Mesenchymal stem cell (in vitro differentiated cells and primary cell): ENCODE measurements around the gene CAMK4.

Experiments
- DNase-seq: peaks from one replicate; pipeline ENCODE4 v3.0.0-alpha.2; 2013
- H2AFZ ChIP-seq: one replicate; pipeline ENCODE4 v1.6.1; 2013; ENCODE audit warnings: low read depth, mild to moderate bottlenecking, control low read depth, inconsistent platforms, low read length, moderate library complexity
- H2AK5ac ChIP-seq: 2 replicates; pipeline ENCODE4 v1.6.1; 2013; ENCODE audit warnings: low read length, moderate library complexity, mild to moderate bottlenecking, inconsistent platforms; ENCODE audit not compliant: severe bottlenecking
- H2BK120ac ChIP-seq: one replicate; pipeline ENCODE4 v1.6.1; 2013; ENCODE audit warnings: low read depth, mild to moderate bottlenecking, inconsistent platforms, low read length, moderate library complexity
- H2BK12ac ChIP-seq, 2 experiments: one replicate each; pipeline ENCODE4 v1.6.1; 2013; ENCODE audit warnings: inconsistent platforms in 2 of 2, low read length in 2 of 2, mild to moderate bottlenecking in 2 of 2, moderate library complexity in 2 of 2, control low read depth in 1 of 2
- H2BK15ac ChIP-seq: one replicate; pipeline ENCODE4 v1.6.1; 2013; ENCODE audit warnings: mild to moderate bottlenecking, low read depth, inconsistent platforms; ENCODE audit not compliant: poor library complexity, severe bottlenecking
- H2BK5ac ChIP-seq: 2 replicates; pipeline ENCODE4 v1.6.1; 2013; ENCODE audit warnings: low read depth, mild to moderate bottlenecking, low read length, control low read depth, inconsistent platforms; ENCODE audit not compliant: poor library complexity, severe bottlenecking
- H3K14ac ChIP-seq, 2 experiments: one replicate each; pipeline ENCODE4 v1.6.1; 2013; ENCODE audit warnings: inconsistent platforms in 2 of 2, low read length in 2 of 2, control low read depth in 1 of 2, mild to moderate bottlenecking in 1 of 2, moderate library complexity in 1 of 2
- H3K18ac ChIP-seq, 2 experiments: one replicate each; pipeline ENCODE4 v1.6.1; 2013; ENCODE audit warnings: inconsistent platforms in 2 of 2, low read length in 2 of 2, control low read depth in 1 of 2, low read depth in 1 of 2, mild to moderate bottlenecking in 1 of 2
- H3K23ac ChIP-seq, 2 experiments: one replicate each; pipeline ENCODE4 v1.6.1; 2013; ENCODE audit warnings: inconsistent platforms in 2 of 2, low read length in 2 of 2, mild to moderate bottlenecking in 2 of 2, moderate library complexity in 2 of 2, control low read depth in 1 of 2
- H3K27ac ChIP-seq: 2 replicates; pipeline ENCODE4 v1.5.1; 2013; ENCODE audit warnings: mild to moderate bottlenecking, moderate library complexity, low read length, control low read depth, inconsistent platforms; ENCODE audit not compliant: poor library complexity, severe bottlenecking
- H3K27me3 ChIP-seq, 2 experiments: 2 replicates each; pipeline versions ENCODE4 v1.6.1 to v1.7.0; 2013; ENCODE audit warnings: low read length in 2 of 2, mild to moderate bottlenecking in 2 of 2, moderate library complexity in 2 of 2, control low read depth in 1 of 2, inconsistent platforms in 1 of 2; ENCODE audit not compliant: control insufficient read depth in 1 of 2, insufficient read depth in 1 of 2
- H3K36me3 ChIP-seq, 2 experiments: 2 replicates each; pipeline versions ENCODE4 v1.6.1 to v1.7.0; 2013; ENCODE audit warnings: low read length in 2 of 2, control low read depth in 1 of 2, inconsistent platforms in 1 of 2, low read depth in 1 of 2, mild to moderate bottlenecking in 1 of 2; ENCODE audit not compliant: insufficient read depth in 2 of 2, control insufficient read depth in 1 of 2
- H3K4ac ChIP-seq, 2 experiments: one replicate each; pipeline ENCODE4 v1.6.1; 2013; ENCODE audit warnings: inconsistent platforms in 2 of 2, low read length in 2 of 2, mild to moderate bottlenecking in 2 of 2, moderate library complexity in 2 of 2, control low read depth in 1 of 2, low read depth in 1 of 2
- H3K4me1 ChIP-seq: 2 replicates; pipeline ENCODE4 v1.6.1; 2013; ENCODE audit warnings: low read depth, low read length, control low read depth; ENCODE audit not compliant: control insufficient read depth, insufficient read depth
- H3K4me2 ChIP-seq: 2 replicates; pipeline ENCODE4 v1.6.1; 2013; ENCODE audit warnings: low read length, mild to moderate bottlenecking, inconsistent platforms; ENCODE audit not compliant: poor library complexity, severe bottlenecking
- H3K4me3 ChIP-seq, 2 experiments: 2 replicates each; pipeline versions ENCODE4 v1.5.1 to v1.7.0; 2013; ENCODE audit warnings: low read length in 2 of 2, mild to moderate bottlenecking in 2 of 2, control low read depth in 1 of 2, low read depth in 1 of 2; ENCODE audit not compliant: insufficient read depth in 1 of 2
- H3K79me1 ChIP-seq: replicated peaks from 2 replicates; pipeline ENCODE4 v1.6.1; 2013; ENCODE audit warnings: mild to moderate bottlenecking, control low read depth, low read length, inconsistent platforms; ENCODE audit not compliant: poor library complexity, severe bottlenecking
- H3K9ac ChIP-seq: 2 replicates; pipeline ENCODE4 v1.7.0; 2013; ENCODE audit warnings: mild to moderate bottlenecking, low read length, moderate library complexity
- H3K9me3 ChIP-seq: 2 replicates; pipeline ENCODE4 v1.7.0; 2013; ENCODE audit warnings: mild to moderate bottlenecking, low read length; ENCODE audit not compliant: control insufficient read depth
- H4K8ac ChIP-seq: one replicate; pipeline ENCODE4 v1.6.1; 2013; ENCODE audit warnings: inconsistent platforms, mild to moderate bottlenecking, low read length, moderate library complexity
- H4K91ac ChIP-seq: one replicate; pipeline ENCODE4 v1.6.1; 2013; ENCODE audit warnings: mild to moderate bottlenecking, low read length, inconsistent platforms
- WGBS: methylation state at CpG from one replicate; pipeline ENCODE4 v1.1.7; 2013; ENCODE audit warnings: mixed read lengths; 5-methylcytosine and 5-hydroxymethylcytosine counted together

CAMK4 gene

GRCh38 chr5:111398013-111398412 lies 173.8 kb downstream of the CAMK4 start:
- Histone ChIP-seq H3K9me3 (peaks cover 3% of the 10 kb centered on the region), H3K14ac (no peak overlapping the region), H2BK5ac (no peak overlapping the region), H3K9ac (no peak overlapping the region), H2BK12ac (no peak overlapping the region), H3K4me3 (no peak overlapping the region), H2AFZ (no peak overlapping the region), H3K4ac (no peak overlapping the region), H3K4me2 (no peak overlapping the region), H4K8ac (no peak overlapping the region), H2BK15ac (no peak overlapping the region), H4K91ac (no peak overlapping the region), H3K36me3 (no peaks in the 10 kb centered on the region), H3K18ac (no peak overlapping the region), H3K23ac (no peak overlapping the region), H2AK5ac (no peak overlapping the region), H3K27ac (no peak overlapping the region), H3K79me1 (no peaks in the 10 kb centered on the region), H2BK120ac (no peak overlapping the region), H3K4me1 (no peaks in the 10 kb centered on the region), H3K27me3 (no peaks in the 10 kb centered on the region)
- no peak for DNase-seq
- 100% methylated on average over 2 of the region's 2 CpGs for WGBS

- DNase-seq = no peak
- WGBS = 86% methylated on average over 2 of the region's 2 CpGs
These were observed 174.9 kb downstream of the CAMK4 start for GRCh38 chr5:111399113-111399512.

GRCh38 chr5:111401906-111402305 lies 177.7 kb downstream of the CAMK4 start:
- H3K14ac ChIP-seq = no peak overlapping the region
- no peak overlapping the region for H4K8ac ChIP-seq

More at GRCh38 chr5:111399113-111399512, 174.9 kb downstream of the CAMK4 start:
- Histone ChIP-seq H2BK5ac (no peak overlapping the region), H3K4ac (no peak overlapping the region), H2BK12ac (no peak overlapping the region), H3K4me2 (no peak overlapping the region), H2BK15ac (no peak overlapping the region), H2AK5ac (no peak overlapping the region), H3K36me3 (no peaks in the 10 kb centered on the region), H3K4me1 (no peaks in the 10 kb centered on the region), H3K18ac (no peak overlapping the region), H3K4me3 (no peak overlapping the region), H3K79me1 (no peaks in the 10 kb centered on the region), H3K27me3 (no peaks in the 10 kb centered on the region), H4K91ac (no peak overlapping the region), H3K27ac (no peak overlapping the region), H2BK120ac (no peak overlapping the region), H3K23ac (no peak overlapping the region), H4K8ac (no peak overlapping the region), H3K9ac (no peak overlapping the region), H2AFZ (no peak overlapping the region), H3K14ac (no peak overlapping the region), H3K9me3 (peaks cover 3% of the 10 kb centered on the region)

GRCh38 chr5:111404270-111404769 lies 180.1 kb downstream of the CAMK4 start:
- Histone ChIP-seq H3K36me3 (no peaks in the 10 kb centered on the region), H3K14ac (no peak overlapping the region), H3K4me3 (no peak overlapping the region), H2BK12ac (no peak overlapping the region), H3K23ac (no peak overlapping the region), H3K9me3 (peaks cover 3% of the 10 kb centered on the region), H2BK5ac (no peak overlapping the region), H2AK5ac (no peak overlapping the region), H3K4me2 (no peak overlapping the region), H3K9ac (no peak overlapping the region), H3K27me3 (no peaks in the 10 kb centered on the region), H3K4ac (no peak overlapping the region), H3K27ac (no peak overlapping the region), H2AFZ (no peak overlapping the region), H2BK15ac (no peak overlapping the region), H2BK120ac (no peak overlapping the region), H3K79me1 (no peaks in the 10 kb centered on the region), H3K4me1 (no peaks in the 10 kb centered on the region), H4K91ac (no peak overlapping the region), H4K8ac (no peak overlapping the region), H3K18ac (no peak overlapping the region)
- WGBS = 14% methylated on average over 1 of the region's 2 CpGs
- peak; percentile 36 for DNase-seq

More at GRCh38 chr5:111401906-111402305, 177.7 kb downstream of the CAMK4 start:
- no peak overlapping the region for H2BK12ac ChIP-seq
- H3K23ac ChIP-seq = no peak overlapping the region
- no peak overlapping the region for H3K27ac ChIP-seq
- peaks cover 3% of the 10 kb centered on the region for H3K9me3 ChIP-seq
- DNase-seq = no peak
- no peak overlapping the region for H2AK5ac ChIP-seq
- no peak overlapping the region for H2BK5ac ChIP-seq
- no peak overlapping the region for H3K18ac ChIP-seq
- no peak overlapping the region for H3K4ac ChIP-seq
- H3K4me1 ChIP-seq = no peaks in the 10 kb centered on the region
- H3K27me3 ChIP-seq = no peaks in the 10 kb centered on the region
- H3K4me2 ChIP-seq = no peak overlapping the region
- H2BK15ac ChIP-seq = no peak overlapping the region
- no peak overlapping the region for H2AFZ ChIP-seq
- no peak overlapping the region for H3K4me3 ChIP-seq
- WGBS = 44% methylated on average over 1 of the region's 2 CpGs
- no peaks in the 10 kb centered on the region for H3K36me3 ChIP-seq
- H3K79me1 ChIP-seq = no peaks in the 10 kb centered on the region
- H4K91ac ChIP-seq = no peak overlapping the region
- no peak overlapping the region for H3K9ac ChIP-seq
- H2BK120ac ChIP-seq = no peak overlapping the region
